Activated T-cell treated with anti-CD3 and anti-CD28 coated beads, Interleukin-2, amount 50 U/mL, for 48 hours (primary cell): ENCODE results near the gene GRIK4.
A peak's percentile ranks its signal among the peaks of the same experiment; 100 is the strongest.

Experiments used
- DNase-seq, 2 experiments: peaks; one replicate each; pipeline ENCODE4 v3.0.0-alpha.2; 2020

Gene GRIK4

GRCh38 chr11:120550007-120550406, 38.5 kb downstream of the GRIK4 start:
- no peak for DNase-seq

- no peak for DNase-seq
These were observed 39.6 kb downstream of the GRIK4 start for GRCh38 chr11:120551191-120551590.

- DNase-seq: no peak
These were observed 43.4 kb downstream of the GRIK4 start for GRCh38 chr11:120554766-120555432.

GRCh38 chr11:120555433-120555773, 43.9 kb downstream of the GRIK4 start:
- DNase-seq: no peak

- no peak for DNase-seq
These were observed 45.2 kb downstream of the GRIK4 start for GRCh38 chr11:120556797-120557196.

GRCh38 chr11:120558744-120559431, 47.3 kb downstream of the GRIK4 start:
- DNase-seq: no peak

- DNase-seq: no peak
These were observed 49.7 kb downstream of the GRIK4 start for GRCh38 chr11:120561286-120561685.

GRCh38 chr11:120562806-120563425, 51.4 kb downstream of the GRIK4 start:
- no peak for DNase-seq

GRCh38 chr11:120563703-120564572, 52.4 kb downstream of the GRIK4 start:
- no peak for DNase-seq

- DNase-seq: peak; percentile 49 to 65
These were observed 53.2 kb downstream of the GRIK4 start for GRCh38 chr11:120564573-120565311.

- DNase-seq: no peak
These were observed 54.1 kb downstream of the GRIK4 start for GRCh38 chr11:120565466-120566155.

- DNase-seq: no peak
These were observed 54.6 kb downstream of the GRIK4 start for GRCh38 chr11:120566176-120566575.

GRCh38 chr11:120568572-120569307, 57.2 kb downstream of the GRIK4 start:
- DNase-seq: no peak

GRCh38 chr11:120569861-120570260, 58.3 kb downstream of the GRIK4 start:
- no peak for DNase-seq

GRCh38 chr11:120571476-120571875, 59.9 kb downstream of the GRIK4 start:
- no peak for DNase-seq

- no peak for DNase-seq
These were observed 62.3 kb downstream of the GRIK4 start for GRCh38 chr11:120573756-120574354.

- DNase-seq: no peak
These were observed 63.3 kb downstream of the GRIK4 start for GRCh38 chr11:120574876-120575275.

GRCh38 chr11:120575461-120575860, 63.9 kb downstream of the GRIK4 start:
- DNase-seq: no peak

- no peak for DNase-seq
These were observed 65.1 kb downstream of the GRIK4 start for GRCh38 chr11:120576606-120577005.

- DNase-seq: no peak
These were observed 65.5 kb downstream of the GRIK4 start for GRCh38 chr11:120577041-120577440.
